GM19324 (cell line): ENCODE data around the gene PPP4C.

ENCODE experiments used
- ATAC-seq: cut with Tn5 transposase; IDR thresholded peaks from one replicate; pipeline ENCODE4 v1.9.1; 2021; ENCODE audit warnings: mild to moderate bottlenecking, moderate library complexity; ENCODE audit not compliant: unreplicated experiment, low FRiP score

The PPP4C gene

GRCh38 chr16:30054451-30054850 is 21.3 kb upstream of the PPP4C start:
- no peak for ATAC-seq

- ATAC-seq, result no peak
Measured at GRCh38 chr16:30054959-30055553, 20.7 kb upstream of the PPP4C start.

GRCh38 chr16:30060346-30060745 is 15.4 kb upstream of the PPP4C start:
- ATAC-seq, result no peak

GRCh38 chr16:30060836-30061554 is 14.8 kb upstream of the PPP4C start:
- ATAC-seq, result no peak

GRCh38 chr16:30063278-30063892 is 12.4 kb upstream of the PPP4C start:
- ATAC-seq, result no peak

- no peak for ATAC-seq
Measured at GRCh38 chr16:30063893-30064728, 11.7 kb upstream of the PPP4C start.

GRCh38 chr16:30064729-30065101 is 11.1 kb upstream of the PPP4C start:
- ATAC-seq, result peak; percentile 1

GRCh38 chr16:30065102-30065942 is 10.5 kb upstream of the PPP4C start, which contains the start of gene ALDOA:
ALDOA (plus strand) TSS chr16:30065760; CDS start chr16:30066898, 1,138 bp downstream.
- ATAC-seq, result peak; percentile 85

GRCh38 chr16:30065943-30066760 is 9.6 kb upstream of the PPP4C start:
- no peak for ATAC-seq

- no peak for ATAC-seq
Measured at GRCh38 chr16:30066761-30067583, 8.8 kb upstream of the PPP4C start.

GRCh38 chr16:30067584-30067916 is 8.2 kb upstream of the PPP4C start:
- no peak for ATAC-seq

- ATAC-seq, result no peak
Measured at GRCh38 chr16:30068333-30068732, 7.5 kb upstream of the PPP4C start.

- ATAC-seq, result no peak
Measured at GRCh38 chr16:30068750-30069610, 6.8 kb upstream of the PPP4C start.

GRCh38 chr16:30069611-30070462 is 6.0 kb upstream of the PPP4C start:
- no peak for ATAC-seq

GRCh38 chr16:30070490-30070889 is 5.3 kb upstream of the PPP4C start:
- ATAC-seq, result no peak

- ATAC-seq, result no peak
Measured at GRCh38 chr16:30076276-30076791, 540 bp downstream of the PPP4C start.
